A549 treated with GW870086 at 1 μM for 4 hours (cell line): ENCODE measurements around the gene LTA. TPM values are rescaled to one million over a fixed set of nuclear protein-coding genes. Genes with fewer than 3 reads are reported as not detected.

ENCODE experiments used
- total RNA-seq: library from RNA; stranded (reverse); fragments of 200-300 nt; extraction: Qiagen RNA extraction; gene quantifications from 5 replicates; pipeline ENCODE4 v1.2.3, GENCODE V29; 2022; ENCODE audit warnings: low read depth

The LTA gene, protein sequence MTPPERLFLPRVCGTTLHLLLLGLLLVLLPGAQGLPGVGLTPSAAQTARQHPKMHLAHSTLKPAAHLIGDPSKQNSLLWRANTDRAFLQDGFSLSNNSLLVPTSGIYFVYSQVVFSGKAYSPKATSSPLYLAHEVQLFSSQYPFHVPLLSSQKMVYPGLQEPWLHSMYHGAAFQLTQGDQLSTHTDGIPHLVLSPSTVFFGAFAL
- 0.17 to 0.34 TPM in 2 of 5 replicates, not detected in the others for total RNA-seq

GRCh38 chr6:31572041-31572911 lies at the start of gene LTA:
LTA (plus strand) TSS chr6:31572289; CDS start chr6:31572743, 454 bp downstream.

DNA sequence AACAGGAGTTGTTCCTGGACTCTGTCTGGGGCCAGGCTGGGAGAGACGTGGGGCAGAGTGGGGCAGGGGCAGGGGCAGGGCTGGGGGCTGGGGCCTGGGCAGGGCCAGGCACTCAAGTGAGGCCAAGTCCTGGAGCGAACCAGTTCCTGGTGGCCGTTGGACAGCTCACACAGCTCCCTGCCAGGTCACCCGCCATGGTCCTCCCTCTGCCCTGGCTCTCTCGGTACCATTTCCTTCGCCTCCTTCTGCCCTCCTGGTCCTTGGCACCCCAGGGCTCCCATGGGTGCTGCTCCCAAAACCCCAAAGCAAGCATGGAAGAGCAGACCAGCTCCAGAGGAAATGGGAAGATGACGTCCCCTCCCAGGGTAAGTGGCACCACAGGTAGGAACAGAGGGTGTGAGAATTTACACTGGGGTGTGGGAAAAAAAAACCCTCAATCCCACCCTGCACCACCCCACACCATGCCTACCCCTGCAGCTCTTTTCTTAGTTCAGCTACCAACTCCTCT lies 43.2 kb upstream of the LTA start, which contains the start of gene MCCD1:
MCCD1 (plus strand) TSS at position 142 of the 508 bp plus-strand sequence; CDS start at position 195, 53 bp downstream.

DNA sequence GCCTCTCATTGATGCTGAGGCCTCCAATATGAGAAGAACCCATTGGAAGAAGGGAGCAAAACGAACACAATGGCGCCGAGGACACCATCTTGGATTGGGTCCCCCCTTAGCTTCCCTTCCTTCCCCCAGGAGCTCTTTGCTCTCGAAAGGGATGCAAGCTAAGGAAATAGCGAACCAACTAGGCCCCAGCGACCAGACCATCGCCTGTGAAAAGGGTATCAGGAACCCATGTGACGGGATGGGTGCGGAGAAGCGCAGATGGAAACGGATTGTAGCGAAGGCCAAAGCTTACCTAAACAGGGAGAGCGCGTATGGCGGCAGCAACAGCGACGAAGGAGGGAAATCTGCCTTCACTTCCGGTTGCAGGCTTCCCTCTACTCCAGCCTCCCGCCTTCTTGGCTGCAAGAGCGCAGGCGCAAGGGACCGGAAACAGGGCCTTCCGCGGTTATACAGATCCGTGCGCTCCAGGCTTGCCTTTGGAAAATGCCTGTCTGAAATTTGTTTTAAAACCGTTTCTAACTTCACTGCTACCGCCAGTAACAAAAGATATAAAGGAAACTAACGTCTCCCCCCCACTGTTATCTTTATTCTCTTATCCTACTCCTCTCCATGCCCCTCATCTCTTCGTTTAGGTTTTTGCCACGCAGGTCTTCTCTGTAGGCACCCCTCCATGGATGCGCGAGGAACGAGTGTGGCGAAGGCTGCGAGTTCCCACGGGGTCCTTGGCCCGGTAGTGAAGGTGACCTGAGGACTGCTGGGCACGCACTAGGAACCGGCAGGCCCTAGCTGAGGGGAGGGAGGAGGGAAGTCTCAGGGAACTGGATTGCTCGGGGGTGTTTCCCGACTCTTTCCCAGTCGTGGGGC lies 30.2 kb upstream of the LTA start, which contains the start of gene DDX39B:
DDX39B (minus strand) TSS at position 346 of the 864 bp plus-strand sequence. CDS start 1,471 bp downstream, outside the sequence.

DNA sequence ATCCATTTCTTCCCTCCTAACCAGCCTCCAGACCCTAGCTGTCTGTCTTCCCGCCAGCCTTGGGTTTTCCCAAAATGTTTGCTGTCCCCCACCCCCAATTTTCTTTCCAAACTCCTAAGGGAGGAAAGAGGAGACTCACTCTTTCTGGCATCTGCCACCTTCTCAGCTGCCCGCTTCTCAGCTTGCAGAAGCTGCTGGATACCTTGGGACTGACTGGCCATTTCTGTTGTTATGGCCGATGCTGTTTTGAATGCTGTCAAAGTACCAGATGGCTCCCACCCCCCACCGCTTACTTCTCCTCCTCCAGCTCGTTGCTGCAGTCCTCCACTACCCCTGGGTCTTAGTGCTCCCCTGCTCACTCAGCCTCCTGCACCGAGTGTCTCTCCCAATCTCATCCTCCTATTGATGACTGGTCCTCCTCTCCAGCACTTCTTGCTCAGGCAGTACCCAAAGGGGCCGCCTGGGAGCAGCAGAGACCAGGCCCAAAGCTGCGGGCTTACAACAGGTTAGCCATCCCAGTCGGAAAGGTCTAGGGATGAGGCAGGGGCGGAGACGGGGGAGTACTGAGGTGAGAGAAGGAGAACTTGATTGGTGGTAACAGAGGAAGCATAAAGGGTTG lies 25.6 kb upstream of the LTA start, which contains the start of gene ATP6V1G2:
ATP6V1G2 (minus strand) TSS at position 270 of the 619 bp plus-strand sequence; CDS start at position 221, 49 bp downstream.

DNA sequence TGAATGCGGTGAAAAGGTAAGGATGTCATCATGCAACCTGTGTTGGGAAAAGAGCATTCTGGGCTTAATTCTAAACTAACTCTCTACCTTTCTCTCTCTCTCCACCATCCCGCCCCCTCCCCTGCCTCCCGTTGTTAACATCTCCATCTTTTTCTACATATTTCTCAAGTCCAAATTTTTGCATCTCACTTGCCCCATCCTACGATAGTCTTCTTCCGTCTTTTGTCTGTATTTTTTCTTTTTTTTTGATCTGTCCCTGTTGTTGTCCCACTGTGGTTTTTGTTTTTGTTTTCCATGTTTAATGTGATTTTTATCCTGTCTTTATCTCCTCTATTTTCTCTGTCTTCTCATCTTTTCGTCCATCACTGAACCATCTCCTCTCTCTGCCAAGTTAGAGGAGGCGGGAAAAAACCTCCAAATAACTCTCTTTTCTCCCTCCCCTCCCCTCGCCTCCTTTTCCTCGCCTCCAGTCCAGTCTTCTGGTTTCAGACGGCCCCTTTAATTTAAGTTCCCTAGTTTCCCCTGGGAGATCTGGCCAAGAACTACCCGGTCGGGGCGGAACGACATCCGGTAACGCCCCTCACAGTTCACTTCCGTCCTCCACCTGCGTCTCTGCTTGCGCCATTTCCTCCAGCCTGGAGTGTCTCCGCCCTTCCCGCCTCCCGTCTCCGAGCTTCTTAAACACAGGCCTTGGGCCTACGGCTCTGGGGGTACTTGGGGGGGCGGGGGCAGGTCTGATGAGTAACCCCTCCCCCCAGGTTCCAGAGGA lies 24.9 kb upstream of the LTA start, which contains the start of gene NFKBIL1:
NFKBIL1 (plus strand) TSS at position 651 of the 769 bp plus-strand sequence; CDS start at position 738, 87 bp downstream.

GRCh38 chr6:31575335-31575901 lies 3.3 kb downstream of the LTA start, which contains the start of gene TNF:
TNF (plus strand) TSS chr6:31575565; CDS start chr6:31575742, 177 bp downstream.

GRCh38 chr6:31582230-31582643 lies 10.1 kb downstream of the LTA start, which contains the start of gene LTB:
LTB (minus strand) TSS chr6:31582424; CDS start chr6:31582417, 7 bp downstream.

DNA sequence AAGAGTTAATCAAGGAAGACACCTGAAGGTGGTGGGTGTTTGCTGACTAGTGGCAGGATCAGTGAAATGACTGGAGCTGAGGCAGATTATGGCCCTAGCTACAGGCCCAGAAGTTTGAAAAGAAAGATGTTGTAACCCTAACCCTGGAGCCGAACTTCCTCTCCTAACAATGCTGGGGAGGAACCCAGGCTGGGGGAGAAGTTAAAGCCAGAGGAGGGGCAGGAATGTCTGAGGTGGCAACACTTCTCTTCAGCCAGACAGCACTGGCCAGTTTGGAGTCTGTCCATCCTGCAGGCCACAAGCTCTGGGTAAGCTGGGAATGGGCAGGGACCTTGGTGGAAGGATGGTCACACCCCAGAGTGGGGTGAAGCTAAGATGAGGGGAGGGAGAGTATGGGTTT lies 13.9 kb downstream of the LTA start, which contains the start of gene LST1:
LST1 (plus strand) TSS at position 270 of the 400 bp plus-strand sequence. CDS start 1,023 bp downstream, outside the sequence.

DNA sequence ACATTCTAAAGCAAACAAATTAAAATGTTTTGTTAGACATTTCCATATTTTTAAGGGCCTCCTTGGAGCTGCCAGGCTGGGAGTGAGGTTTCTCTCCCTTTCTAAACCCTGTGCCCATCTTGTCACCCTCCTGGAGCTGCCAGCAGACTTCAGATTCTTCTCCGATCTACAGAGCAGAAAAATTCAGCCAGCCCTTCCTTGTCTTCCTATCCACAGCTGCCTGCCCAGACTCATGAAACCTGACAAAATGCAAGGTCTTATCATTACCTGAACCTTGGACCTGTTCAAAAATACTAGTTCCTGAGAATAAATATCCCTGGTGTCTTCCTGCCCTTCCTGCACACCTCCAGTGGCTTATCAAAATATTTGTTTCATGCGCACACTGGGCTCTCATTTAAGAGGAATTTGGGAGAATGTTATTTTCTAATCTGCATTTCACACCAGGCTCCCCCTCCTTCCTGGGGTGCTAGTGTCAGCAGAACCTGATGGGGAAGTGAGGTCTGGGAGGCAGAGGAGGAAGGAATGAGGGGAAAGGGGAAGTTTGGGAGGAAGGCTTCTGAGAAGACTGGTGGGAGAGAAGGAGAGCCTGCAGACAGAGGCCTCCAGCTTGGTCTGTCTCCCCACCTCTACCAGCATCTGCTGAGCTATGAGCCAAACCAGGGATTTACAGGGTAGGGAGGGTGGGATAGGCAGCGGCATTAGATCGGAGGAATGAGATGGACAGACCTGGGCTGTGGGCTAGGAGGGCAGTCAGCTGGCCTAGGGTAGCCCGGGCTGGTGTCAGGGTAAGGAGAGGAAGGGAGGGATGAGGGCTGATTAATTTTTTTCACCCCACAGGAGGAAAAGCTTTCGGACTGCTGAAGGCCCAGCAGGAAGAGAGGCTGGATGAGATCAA lies 42.8 kb downstream of the LTA start, which contains the start of gene AIF1:
AIF1 (plus strand) TSS at position 551 of the 895 bp plus-strand sequence; CDS start at position 647, 96 bp downstream.

GRCh38 chr6:31620586-31621319 lies 48.7 kb downstream of the LTA start, which contains the start of gene PRRC2A:
PRRC2A (plus strand) TSS chr6:31620715; CDS start chr6:31622790, 2,075 bp downstream.

Other genes with a start within 250 kb of the LTA start
- 19.9 to 38.0 TPM (median 25.5 TPM) in 5 replicates for gene HLA-B, start 215.1 kb upstream of the LTA start, total RNA-seq
- 28.4 to 32.1 TPM (median 31.4 TPM) in 5 replicates for gene MICA, start 168.7 kb upstream of the LTA start, total RNA-seq
- gene MICB, start 74.1 kb upstream of the LTA start, total RNA-seq = 6.2 to 8.4 TPM (median 7.1 TPM) in 5 replicates
- not detected in 5 replicates for gene MCCD1, start 43.3 kb upstream of the LTA start, total RNA-seq
- gene DDX39B, start 30.3 kb upstream of the LTA start, total RNA-seq = 324 to 377 TPM (median 358 TPM) in 5 replicates
- 0.55 to 1.2 TPM (median 0.83 TPM) in 5 replicates for gene ATP6V1G2, start 25.7 kb upstream of the LTA start, total RNA-seq
- gene NFKBIL1, start 24.7 kb upstream of the LTA start, total RNA-seq = 10.4 to 11.2 TPM (median 11.1 TPM) in 5 replicates
- 0.16 TPM in 1 of 5 replicates, not detected in the others for gene TNF, start 3.3 kb downstream of the LTA start, total RNA-seq
- 0.21 to 0.65 TPM (median 0.29 TPM) in 4 of 5 replicates, not detected in the other for gene LTB, start 10.1 kb downstream of the LTA start, total RNA-seq
- 0.30 to 0.66 TPM in 2 of 5 replicates, not detected in the others for gene LST1, start 14.0 kb downstream of the LTA start, total RNA-seq
- gene NCR3, start 20.7 kb downstream of the LTA start, total RNA-seq = not detected in 5 replicates
- not detected in 5 replicates for gene AIF1, start 42.9 kb downstream of the LTA start, total RNA-seq
- 66.6 to 89.8 TPM (median 85.0 TPM) in 5 replicates for gene PRRC2A, start 48.4 kb downstream of the LTA start, total RNA-seq
- 114 to 149 TPM (median 138 TPM) in 5 replicates for gene BAG6, start 80.4 kb downstream of the LTA start, total RNA-seq
- gene APOM, start 83.6 kb downstream of the LTA start, total RNA-seq = 2.6 to 4.5 TPM (median 3.1 TPM) in 5 replicates
- gene C6orf47, start 88.5 kb downstream of the LTA start, total RNA-seq = 10.6 to 12.7 TPM (median 12.1 TPM) in 5 replicates
- 8.2 to 10.4 TPM (median 9.7 TPM) in 5 replicates for gene GPANK1, start 92.7 kb downstream of the LTA start, total RNA-seq
- 167 to 186 TPM (median 177 TPM) in 5 replicates for gene CSNK2B, start 93.8 kb downstream of the LTA start, total RNA-seq
- 3.6 to 5.4 TPM (median 4.3 TPM) in 5 replicates for gene LY6G5B, start 97.7 kb downstream of the LTA start, total RNA-seq
- 1.3 to 2.5 TPM (median 1.7 TPM) in 5 replicates for gene LY6G5C, start 108.8 kb downstream of the LTA start, total RNA-seq
- 12.8 to 19.4 TPM (median 18.7 TPM) in 5 replicates for gene ABHD16A, start 131.0 kb downstream of the LTA start, total RNA-seq
- gene LY6G6F, start 134.6 kb downstream of the LTA start, total RNA-seq = not detected in 5 replicates
- gene LY6G6D, start 143.1 kb downstream of the LTA start, total RNA-seq = not detected in 5 replicates
- gene LY6G6C, start 149.5 kb downstream of the LTA start, total RNA-seq = 0.14 TPM in 1 of 5 replicates, not detected in the others
- not detected in 5 replicates for gene MPIG6B, start 151.1 kb downstream of the LTA start, total RNA-seq
- gene DDAH2, start 157.0 kb downstream of the LTA start, total RNA-seq = 26.8 to 31.8 TPM (median 27.9 TPM) in 5 replicates
- 486 to 498 TPM (median 493 TPM) in 5 replicates for gene CLIC1, start 164.2 kb downstream of the LTA start, total RNA-seq
- gene MSH5, start 167.7 kb downstream of the LTA start, total RNA-seq = 10.5 to 13.8 TPM (median 12.5 TPM) in 5 replicates
- gene SAPCD1, start 190.4 kb downstream of the LTA start, total RNA-seq = 1.6 to 3.9 TPM (median 3.7 TPM) in 5 replicates
- 1.2 to 2.0 TPM (median 1.5 TPM) in 5 replicates for gene VWA7, start 205.0 kb downstream of the LTA start, total RNA-seq
- 47.4 to 59.1 TPM (median 53.3 TPM) in 5 replicates for gene VARS1, start 223.5 kb downstream of the LTA start, total RNA-seq
- gene LSM2, start 234.7 kb downstream of the LTA start, total RNA-seq = 52.2 to 66.7 TPM (median 61.9 TPM) in 5 replicates
- 0.82 to 1.5 TPM (median 1.3 TPM) in 5 replicates for gene HSPA1L, start 243.0 kb downstream of the LTA start, total RNA-seq
- gene HSPA1A, start 243.3 kb downstream of the LTA start, total RNA-seq = 148 to 264 TPM (median 205 TPM) in 5 replicates